Breast epithelium (tissue), 4 donors: ENCODE data around the gene RANBP1. TPM values are rescaled to one million over a fixed set of nuclear protein-coding genes. Genes with fewer than 3 reads are reported as not detected.

Experiments used
- DNase-seq, 2 donors: peaks; one replicate each; pipeline ENCODE4 v3.0.0-alpha.2; 2019; ENCODE audit warnings: low spot score in 2 of 2
- H3K27ac ChIP-seq, 2 donors: fragments of 200-600 bp; sonication (generic) in 1 of 2; one replicate each; pipeline ENCODE4 v1.5.1; 2016 to 2019; ENCODE audit warnings: mild to moderate bottlenecking in 1 of 2
- H3K27me3 ChIP-seq, 2 donors: fragments of 200-600 bp; sonication (generic) in 1 of 2; one replicate each; pipeline versions ENCODE4 v1.5.1 to v1.6.0; 2017 to 2019; ENCODE audit warnings: control low read depth in 1 of 2, mild to moderate bottlenecking in 1 of 2
- H3K36me3 ChIP-seq: fragments of 200-600 bp; one replicate; pipeline ENCODE4 v1.5.1; 2019
- H3K4me1 ChIP-seq, 2 donors: fragments of 200-600 bp; sonication (generic); one replicate each; pipeline ENCODE4 v1.5.1; 2016 to 2019; ENCODE audit warnings: control low read depth in 1 of 2
- H3K4me3 ChIP-seq, 3 donors: fragments of 200-600 bp; sonication (generic); 1 replicate in 2 of 3; 2 replicates in 1 of 3; pipeline ENCODE4 v1.5.1; 2016 to 2019; ENCODE audit warnings: mild to moderate bottlenecking in 3 of 3, moderate library complexity in 2 of 3
- H3K9me3 ChIP-seq, 2 donors: fragments of 200-600 bp; sonication (generic) in 1 of 2; one replicate each; pipeline ENCODE4 v1.5.1; 2016 to 2019; ENCODE audit warnings: control low read depth in 1 of 2
- CTCF ChIP-seq, 3 donors: fragments of 450-650 bp; IDR thresholded peaks; one replicate each; pipeline ENCODE4 v1.5.1; 2016 to 2017; ENCODE audit warnings: antibody characterized with exemption in 3 of 3, mild to moderate bottlenecking in 3 of 3, moderate library complexity in 3 of 3
- POLR2A ChIP-seq: fragments of 450-650 bp; IDR thresholded peaks from one replicate; pipeline ENCODE4 v1.6.1; 2016; ENCODE audit warnings: antibody characterized with exemption, mild to moderate bottlenecking, moderate library complexity
- POLR2AphosphoS5 ChIP-seq, 3 donors: sonication (generic); formaldehyde crosslinking; IDR thresholded peaks; one replicate each; pipeline ENCODE4 v1.6.1; 2017; ENCODE audit warnings: antibody characterized with exemption in 3 of 3
- intact Hi-C: fragments of 100-400 bp; cut with DNase I; formaldehyde crosslinking; loops from one replicate; pipeline ENCODE4 v1.15.1; 2023; ENCODE audit warnings: low total_unique reads
- total RNA-seq, 3 donors: library from RNA; depleted of rRNA; stranded (reverse); fragments of >200 nt; gene quantifications; one replicate each; pipeline ENCODE4 v1.1.0, GENCODE V29; 2016

The RANBP1 gene
- total RNA-seq, 3 donors from 2014 or later = 131 to 202 (median 146) TPM

- TF ChIP-seq POLR2A (no peak), CTCF (IDR thresholded peaks at IDR 0.05) (no peak), POLR2AphosphoS5 (IDR thresholded peaks at IDR 0.05) (no peak)
- no peak overlapping the region for H3K4me3 ChIP-seq
- H3K36me3 ChIP-seq = peaks cover 25% of the 10 kb centered on the region
- no peak overlapping the region for H3K27ac ChIP-seq
- no peaks in the 10 kb centered on the region for H3K9me3 ChIP-seq
- no peaks in the 10 kb centered on the region for H3K4me1 ChIP-seq
- DNase-seq = no peak
- intact Hi-C loops = no loop called here
- H3K27me3 ChIP-seq = no peaks in the 10 kb centered on the region
Observed at GRCh38 chr22:20089226-20089976, 26.5 kb upstream of the RANBP1 start.

GRCh38 chr22:20089977-20090729, 25.8 kb upstream of the RANBP1 start:
- H3K27me3 ChIP-seq = no peaks in the 10 kb centered on the region
- DNase-seq = no peak
- H3K4me1 ChIP-seq = no peaks in the 10 kb centered on the region
- peaks cover 30% of the 10 kb centered on the region for H3K36me3 ChIP-seq
- no peak overlapping the region for H3K27ac ChIP-seq
- H3K9me3 ChIP-seq = no peaks in the 10 kb centered on the region
- H3K4me3 ChIP-seq = no peak overlapping the region
- intact Hi-C loops = no loop called here
- no peak for TF ChIP-seq POLR2A
- no peak for TF ChIP-seq CTCF (IDR thresholded peaks at IDR 0.05)
- TF ChIP-seq POLR2AphosphoS5 (IDR thresholded peaks at IDR 0.05) = no peak

- H3K9me3 ChIP-seq = no peaks in the 10 kb centered on the region
- TF ChIP-seq POLR2A (no peak), POLR2AphosphoS5 (IDR thresholded peaks at IDR 0.05) (no peak), CTCF (IDR thresholded peaks at IDR 0.05) (no peak)
- intact Hi-C loops = no loop called here
- H3K27me3 ChIP-seq = no peaks in the 10 kb centered on the region
- H3K36me3 ChIP-seq = peaks cover 30% of the 10 kb centered on the region
- H3K4me1 ChIP-seq = no peaks in the 10 kb centered on the region
- no peak overlapping the region for H3K27ac ChIP-seq
- H3K4me3 ChIP-seq = no peak overlapping the region
- DNase-seq = no peak
Observed at GRCh38 chr22:20090730-20091240, 25.1 kb upstream of the RANBP1 start.

GRCh38 chr22:20091690-20092476, 24.0 kb upstream of the RANBP1 start:
- peaks cover 23% of the 10 kb centered on the region for H3K36me3 ChIP-seq
- intact Hi-C loops = no loop called here
- H3K27me3 ChIP-seq = no peaks in the 10 kb centered on the region
- H3K4me3 ChIP-seq = no peak overlapping the region
- TF ChIP-seq POLR2A = no peak
- no peak for TF ChIP-seq CTCF (IDR thresholded peaks at IDR 0.05)
- TF ChIP-seq POLR2AphosphoS5 (IDR thresholded peaks at IDR 0.05) = no peak
- no peaks in the 10 kb centered on the region for H3K9me3 ChIP-seq
- DNase-seq = no peak
- H3K27ac ChIP-seq = no peak overlapping the region
- H3K4me1 ChIP-seq = no peaks in the 10 kb centered on the region
